PC-9 (cell line): Measurements from ENCODE around the gene SIT1. TPM values are rescaled to one million over a fixed set of nuclear protein-coding genes. Genes with fewer than 3 reads are reported as not detected.

ENCODE experiments used
- BruUV-seq: library from RNA; stranded (reverse); fragments of 400-500 nt; replicated peaks from 2 replicates; lab custom pipeline; 2021; lab: Mats Ljungman, UMichigan
- CTCF ChIA-PET: fragments of 300-600 bp; sonication (Branson Sonifier 250); formaldehyde crosslinking; loops from one replicate; lab custom pipeline; 2022; ENCODE audit warnings: antibody characterized with exemption; lab: Charles Lee
- POLR2A ChIA-PET: fragments of 300-600 bp; sonication (Branson Sonifier 250); formaldehyde crosslinking; loops from one replicate; lab custom pipeline; 2022; ENCODE audit warnings: antibody characterized with exemption; ENCODE audit not compliant: unreplicated experiment; lab: Charles Lee
- DNase-seq, 2 experiments: peaks; one replicate each; pipeline versions ENCODE4 v3.0.0 to v3.0.0-alpha.2; 2015 to 2022; ENCODE audit warnings: mixed read lengths in 1 of 2
- H2AFZ ChIP-seq: fragments of 200-600 bp; sonication (generic); 2 replicates; pipeline ENCODE4 v1.8.1; 2017; ENCODE audit warnings: antibody characterized with exemption
- H3F3A ChIP-seq: fragments of 200-600 bp; sonication (generic); 2 replicates; pipeline ENCODE4 v1.8.1; 2017; ENCODE audit warnings: antibody characterized with exemption, mild to moderate bottlenecking, low read depth; ENCODE audit not compliant: insufficient read depth
- H3K27ac ChIP-seq: fragments of 200-600 bp; sonication (generic); 2 replicates; pipeline ENCODE4 v1.6.1; 2016; ENCODE audit warnings: mixed run types
- H3K27me3 ChIP-seq: fragments of 200-600 bp; sonication (generic); 2 replicates; pipeline ENCODE4 v1.6.1; 2016; ENCODE audit warnings: low read depth, mixed run types; ENCODE audit not compliant: insufficient read depth
- H3K36me3 ChIP-seq: fragments of 200-600 bp; sonication (generic); 2 replicates; pipeline ENCODE4 v1.6.1; 2016; ENCODE audit warnings: low read depth, mixed run types
- H3K4me1 ChIP-seq: fragments of 200-600 bp; sonication (generic); replicated peaks from 2 replicates; pipeline ENCODE4 v1.6.1; 2016; ENCODE audit warnings: mixed run types; ENCODE audit not compliant: insufficient read depth
- H3K4me2 ChIP-seq: fragments of 200-600 bp; sonication (generic); 2 replicates; pipeline ENCODE4 v1.6.1; 2017; ENCODE audit warnings: mixed run types
- H3K4me3 ChIP-seq: fragments of 200-600 bp; sonication (generic); 2 replicates; pipeline ENCODE4 v1.6.1; 2016; ENCODE audit warnings: mixed run types
- H3K79me2 ChIP-seq: fragments of 200-600 bp; sonication (generic); 2 replicates; pipeline ENCODE4 v1.6.1; 2017; ENCODE audit warnings: low read depth, mixed run types
- H3K9me2 ChIP-seq: fragments of 200-600 bp; sonication (generic); 2 replicates; pipeline ENCODE4 v1.8.1; 2017; ENCODE audit warnings: mild to moderate bottlenecking; ENCODE audit not compliant: insufficient read depth
- H3K9me3 ChIP-seq: fragments of 200-600 bp; sonication (generic); 2 replicates; pipeline ENCODE4 v1.8.1; 2016; ENCODE audit warnings: low read depth; ENCODE audit not compliant: insufficient read depth
- H4K20me1 ChIP-seq: fragments of 200-600 bp; sonication (generic); 2 replicates; pipeline ENCODE4 v1.8.1; 2017; ENCODE audit not compliant: insufficient read depth
- CTCF ChIP-seq: fragments of 200-600 bp; sonication (generic); conservative IDR thresholded peaks from 2 replicates; pipeline ENCODE4 v1.6.1; 2017; ENCODE audit warnings: mixed run types, antibody characterized with exemption, mild to moderate bottlenecking, moderate library complexity
- EZH2 ChIP-seq: fragments of 200-600 bp; sonication (generic); IDR thresholded peaks from 2 replicates; pipeline ENCODE4 v1.8.0; 2017; ENCODE audit warnings: antibody characterized with exemption, low read depth
- intact Hi-C: fragments of 100-400 bp; cut with micrococcal nuclease; formaldehyde crosslinking; loops from one replicate; pipeline ENCODE4 v1.10.0; 2022; ENCODE audit not compliant: unreplicated experiment
- total RNA-seq: library from RNA; stranded (reverse); gene quantifications from 2 replicates; pipeline ENCODE4 v1.2.3, GENCODE V29; 2021

The SIT1 gene
- total RNA-seq, 1 experiment from 2014 or later = not detected

GRCh38 chr9:35680331-35681105 lies 29.8 kb upstream of the SIT1 start:
- Histone ChIP-seq H3K36me3 (no peaks in the 10 kb centered on the region), H3K4me1 (no peaks in the 10 kb centered on the region), H3K4me2 (no peak overlapping the region), H3K4me3 (no peak overlapping the region), H3K79me2 (no peaks in the 10 kb centered on the region), H3K27me3 (no peaks in the 10 kb centered on the region), H3F3A (no peaks in the 10 kb centered on the region), H3K9me2 (no peaks in the 10 kb centered on the region), H3K9me3 (no peaks in the 10 kb centered on the region), H4K20me1 (no peaks in the 10 kb centered on the region), H3K27ac (no peak overlapping the region), H2AFZ (no peak overlapping the region)
- CTCF ChIA-PET = interaction anchor here (0.6 kb wide), 1 partner anchor 1277 kb away, joined by 5 read pairs; no protein-coding TSS in a partner anchor
- POLR2A ChIA-PET = no interaction called here
- no peak for DNase-seq
- TF ChIP-seq EZH2 (no peak), CTCF (no peak)
- intact Hi-C loops = no loop called here
- no TSS peak for BruUV-seq

- ChIA-PET POLR2A (no interaction called here), CTCF (interaction anchor here (0.6 kb wide), 1 partner anchor 1276 kb away, joined by 5 read pairs; no protein-coding TSS in a partner anchor)
- Histone ChIP-seq H3K36me3 (no peaks in the 10 kb centered on the region), H3K79me2 (no peaks in the 10 kb centered on the region), H2AFZ (no peak overlapping the region), H3F3A (no peaks in the 10 kb centered on the region), H4K20me1 (no peaks in the 10 kb centered on the region), H3K27ac (no peak overlapping the region), H3K4me1 (no peaks in the 10 kb centered on the region), H3K4me2 (no peak overlapping the region), H3K9me2 (no peaks in the 10 kb centered on the region), H3K27me3 (no peaks in the 10 kb centered on the region), H3K4me3 (no peak overlapping the region), H3K9me3 (no peaks in the 10 kb centered on the region)
- intact Hi-C loops = no loop called here
- TF ChIP-seq CTCF = no peak
- no peak for TF ChIP-seq EZH2
- no TSS peak for BruUV-seq
- no peak for DNase-seq
Observed at GRCh38 chr9:35679766-35680330, 29.1 kb upstream of the SIT1 start.

GRCh38 chr9:35679091-35679490 lies 28.4 kb upstream of the SIT1 start:
- intact Hi-C loops = no loop called here
- DNase-seq = no peak
- no peaks in the 10 kb centered on the region for H3K9me3 ChIP-seq
- no peaks in the 10 kb centered on the region for H3K36me3 ChIP-seq
- ChIA-PET CTCF (no interaction called here), POLR2A (no interaction called here)
- no TSS peak for BruUV-seq
- H3K79me2 ChIP-seq = no peaks in the 10 kb centered on the region
- H3K4me1 ChIP-seq = no peaks in the 10 kb centered on the region
- no peak for TF ChIP-seq CTCF
- no peak overlapping the region for H3K4me3 ChIP-seq
- H4K20me1 ChIP-seq = no peaks in the 10 kb centered on the region
- H3K27ac ChIP-seq = no peak overlapping the region
- H2AFZ ChIP-seq = no peak overlapping the region
- H3K9me2 ChIP-seq = no peaks in the 10 kb centered on the region
- no peak overlapping the region for H3K4me2 ChIP-seq
- no peaks in the 10 kb centered on the region for H3K27me3 ChIP-seq
- H3F3A ChIP-seq = peaks cover 3% of the 10 kb centered on the region; the same call in 1 of the 2 replicates
